Endothelial cell of umbilical vein (primary cell): ENCODE data around the gene CCDC86. TPM values are rescaled to one million over a fixed set of nuclear protein-coding genes. Genes with fewer than 3 reads are reported as not detected.

Source experiments
- BruUV-seq: library from RNA; stranded (reverse); fragments of 400-500 nt; replicated peaks from 2 replicates; lab custom pipeline; 2021; lab: Mats Ljungman, UMichigan
- CTCF ChIA-PET: fragments of 300-600, 350-600 bp; sonication (Branson Sonifier 250); formaldehyde crosslinking; loops from one replicate; lab custom pipeline; 2021; ENCODE audit warnings: antibody characterized with exemption, inconsistent platforms; lab: Charles Lee
- POLR2A ChIA-PET: fragments of 300-600, 350-600 bp; sonication (Branson Sonifier 250); formaldehyde crosslinking; loops from one replicate; lab custom pipeline; 2021; ENCODE audit warnings: antibody characterized with exemption, inconsistent platforms; lab: Charles Lee
- DNase-seq: peaks from one replicate; pipeline ENCODE4 v3.0.0-alpha.2; 2011; ENCODE audit warnings: low read depth, low spot score
- FAIRE-seq: peaks from 2 replicates; lab custom pipeline; 2011; peaks lifted over from hg19 to GRCh38; lab: Jason Lieb, UNC
- H2AFZ ChIP-seq: 2 replicates; pipeline ENCODE4 v1.6.0; 2012; ENCODE audit warnings: low read depth, low read length, control low read depth, inconsistent platforms
- H3K27ac ChIP-seq: 2 replicates; pipeline ENCODE4 v1.5.1; 2011; ENCODE audit warnings: low read depth, mild to moderate bottlenecking, control low read depth, low read length, moderate library complexity; ENCODE audit not compliant: insufficient read depth
- H3K27me3 ChIP-seq, 2 experiments: 2 replicates each; pipeline versions ENCODE4 v1.6.0 to v1.6.1; 2011; ENCODE audit warnings: low read length in 2 of 2, mixed read lengths in 1 of 2; ENCODE audit not compliant: control insufficient read depth in 2 of 2, insufficient read depth in 2 of 2
- H3K36me3 ChIP-seq, 2 experiments: 2 replicates in 1 of 2; 3 replicates in 1 of 2; pipeline ENCODE4 v1.5.1; 2011; ENCODE audit warnings: low read length in 2 of 2, mild to moderate bottlenecking in 1 of 2, moderate library complexity in 1 of 2; ENCODE audit not compliant: control insufficient read depth in 2 of 2, insufficient read depth in 2 of 2; ENCODE audit errors: extremely low read depth in 1 of 2
- H3K4me1 ChIP-seq: 3 replicates; pipeline ENCODE4 v1.5.1; 2011; ENCODE audit warnings: mild to moderate bottlenecking, low read length; ENCODE audit not compliant: control insufficient read depth, insufficient read depth; ENCODE audit errors: extremely low read depth
- H3K4me2 ChIP-seq: 2 replicates; pipeline ENCODE4 v1.6.1; 2011; ENCODE audit warnings: low read length, control low read depth, mixed read lengths; ENCODE audit not compliant: insufficient read depth
- H3K4me3 ChIP-seq, 3 experiments: fragments of 200-600 bp in 1 of 3; sonication (generic), shearing (Covaris generic) in 1 of 3; replicated peaks in 1 of 3; 2 replicates each; pipeline ENCODE4 v1.5.1; 2011 to 2016; ENCODE audit warnings: control low read depth in 3 of 3, low read length in 3 of 3, mild to moderate bottlenecking in 2 of 3, inconsistent platforms in 1 of 3, low read depth in 1 of 3, moderate library complexity in 1 of 3; ENCODE audit not compliant: insufficient read depth in 1 of 3
- H3K79me2 ChIP-seq: 2 replicates; pipeline ENCODE4 v1.6.0; 2012; ENCODE audit warnings: low read length, inconsistent platforms; ENCODE audit not compliant: control insufficient read depth, insufficient read depth
- H3K9ac ChIP-seq: replicated peaks from 2 replicates; pipeline ENCODE3; 2011; ENCODE audit warnings: low read length, control low read depth; ENCODE audit not compliant: insufficient read depth; ENCODE audit errors: extremely low read depth
- H3K9me1 ChIP-seq: replicated peaks from 3 replicates; pipeline ENCODE4 v1.6.0; 2011; ENCODE audit warnings: mild to moderate bottlenecking, low read length; ENCODE audit not compliant: control insufficient read depth, insufficient read depth; ENCODE audit errors: extremely low read depth
- H3K9me3 ChIP-seq: replicated peaks from 2 replicates; pipeline ENCODE4 v1.5.1; 2012; ENCODE audit warnings: low read length, inconsistent platforms; ENCODE audit not compliant: control insufficient read depth, insufficient read depth
- H4K20me1 ChIP-seq: replicated peaks from 2 replicates; pipeline ENCODE3; 2011; ENCODE audit warnings: mild to moderate bottlenecking, low read length; ENCODE audit not compliant: control insufficient read depth, insufficient read depth; ENCODE audit errors: extremely low read depth
- CTCF ChIP-seq, 2 donors: IDR thresholded peaks; 1 replicate in 1 of 2; 2 replicates in 1 of 2; pipeline ENCODE4 v1.5.1; 2011; ENCODE audit warnings: low read length in 2 of 2, mild to moderate bottlenecking in 2 of 2, moderate library complexity in 2 of 2, control low read depth in 1 of 2, inconsistent platforms in 1 of 2, low read depth in 1 of 2; ENCODE audit not compliant: insufficient read depth in 1 of 2; ENCODE audit errors: extremely low read depth in 1 of 2
- EZH2 ChIP-seq: IDR thresholded peaks from 2 replicates; pipeline ENCODE4 v1.6.1; 2012; ENCODE audit warnings: borderline replicate concordance, low read depth, mild to moderate bottlenecking, moderate library complexity, low read length, inconsistent platforms; ENCODE audit not compliant: severe bottlenecking
- FOS ChIP-seq: IDR thresholded peaks from 2 replicates; pipeline ENCODE4 v1.6.1; 2011; ENCODE audit warnings: mild to moderate bottlenecking, low read length, moderate library complexity, borderline replicate concordance; ENCODE audit not compliant: insufficient read depth
- GATA2 ChIP-seq: IDR thresholded peaks from 2 replicates; pipeline ENCODE4 v1.7.0; 2011; ENCODE audit warnings: low read depth, mild to moderate bottlenecking, moderate library complexity, mixed read lengths, low read length; ENCODE audit not compliant: insufficient read length, insufficient read depth
- JUN ChIP-seq: IDR thresholded peaks from 2 replicates; pipeline ENCODE4 v1.6.1; 2011; ENCODE audit warnings: borderline replicate concordance, low read depth; ENCODE audit not compliant: insufficient read length, insufficient read depth
- MAX ChIP-seq: IDR thresholded peaks from 2 replicates; pipeline ENCODE4 v1.6.1; 2011; ENCODE audit not compliant: insufficient read depth, insufficient read length
- MYC ChIP-seq: IDR thresholded peaks from one replicate; pipeline ENCODE4 v1.6.1; 2011; ENCODE audit warnings: mild to moderate bottlenecking, low read depth, low read length
- POLR2A ChIP-seq: IDR thresholded peaks from 2 replicates; pipeline ENCODE4 v1.6.1; 2012; ENCODE audit warnings: low read depth, mild to moderate bottlenecking, control low read depth, low read length
- POLR2AphosphoS5 ChIP-seq: IDR thresholded peaks from 2 replicates; pipeline ENCODE4 v1.6.1; 2012; ENCODE audit warnings: low read depth, mild to moderate bottlenecking, control low read depth, low read length, moderate library complexity; ENCODE audit not compliant: insufficient read depth
- dilution Hi-C: fragments of 300-500 bp; cut with MboI; formaldehyde crosslinking; loops from one replicate; pipeline ENCODE4 v1.15.0; 2019; ENCODE audit warnings: low sequenced_read_pairs; ENCODE audit not compliant: extremely low pct_ligation_motif_present
- intact Hi-C: fragments of 100-400 bp; cut with micrococcal nuclease; formaldehyde crosslinking; loops from one replicate; pipeline ENCODE4 v1.10.0; 2022
- polyA plus RNA-seq, 4 experiments: library from polyadenylated mRNA; depleted of rRNA in 3 of 4; stranded (reverse) in 3 of 4; unstranded in 1 of 4; fragments of >200 nt; gene quantifications; 2 replicates each; pipeline versions ENCODE4 v1.2.1 to v1.2.3, GENCODE V29; 2011 to 2012; ENCODE audit warnings: missing spikeins in 1 of 4
- total RNA-seq: library from RNA; stranded (reverse); gene quantifications from 2 replicates; pipeline ENCODE4 v1.2.3, GENCODE V29; 2021

The CCDC86 gene
- total and polyA plus RNA-seq, 2 donors (not counting 3 experiments of a cell fraction or from before 2014, with no cell fraction given), result 29.8 to 60.8 TPM

- DNase-seq (no peak), FAIRE-seq (no peak)
- no peaks in the 10 kb centered on the region for H3K9me1 ChIP-seq
- no peaks in the 10 kb centered on the region for H3K9me3 ChIP-seq
- CTCF ChIA-PET, result interaction anchor here (0.9 to 1.0 kb wide), 2 partner anchors 11 to 46 kb away, joined by 3 read pairs; no protein-coding TSS in a partner anchor
- peaks cover 0 to 21% of the 10 kb centered on the region in 2 experiments for H3K36me3 ChIP-seq
- no peak overlapping the region for H3K4me3 ChIP-seq
- no TSS peak for BruUV-seq
- H3K27ac ChIP-seq, result no peak overlapping the region
- H3K9ac ChIP-seq, result no peak overlapping the region
- no peaks in the 10 kb centered on the region for H4K20me1 ChIP-seq
- intact Hi-C loops (no loop called here), dilution Hi-C loops (no loop called here)
- H2AFZ ChIP-seq, result no peak overlapping the region
- POLR2A ChIA-PET, result no interaction called here
- H3K4me1 ChIP-seq, result no peaks in the 10 kb centered on the region
- H3K4me2 ChIP-seq, result no peak overlapping the region
- H3K79me2 ChIP-seq, result no peaks in the 10 kb centered on the region
- H3K27me3 ChIP-seq, result no peaks in the 10 kb centered on the region
- no peak for TF ChIP-seq POLR2A
- TF ChIP-seq CTCF (IDR thresholded peaks at IDR 0.05; ENCODE audit: extremely low read depth in 1 of 2, insufficient read depth in 1 of 2, low read depth in 1 of 2, low read length in 2 of 2), result no peak
- TF ChIP-seq EZH2, result no peak
- no peak for TF ChIP-seq MYC
- no peak for TF ChIP-seq FOS
- TF ChIP-seq MAX, result no peak
- no peak for TF ChIP-seq GATA2
- no peak for TF ChIP-seq JUN
- TF ChIP-seq POLR2AphosphoS5, result no peak
Observed at GRCh38 chr11:60852982-60853950, 11.4 kb downstream of the CCDC86 start.
